GM12873 (cell line): ENCODE data around the gene TLR5.

Experiments
- TF ChIP-seq, protein P1 (sequence below): IDR thresholded peaks from 2 replicates; pipeline ENCODE4 v1.5.1; 2012; ENCODE audit warnings: low read depth, mild to moderate bottlenecking, moderate library complexity, low read length, control low read depth; ENCODE audit not compliant: insufficient read depth; ENCODE audit errors: missing control alignments

Gene TLR5

DNA sequence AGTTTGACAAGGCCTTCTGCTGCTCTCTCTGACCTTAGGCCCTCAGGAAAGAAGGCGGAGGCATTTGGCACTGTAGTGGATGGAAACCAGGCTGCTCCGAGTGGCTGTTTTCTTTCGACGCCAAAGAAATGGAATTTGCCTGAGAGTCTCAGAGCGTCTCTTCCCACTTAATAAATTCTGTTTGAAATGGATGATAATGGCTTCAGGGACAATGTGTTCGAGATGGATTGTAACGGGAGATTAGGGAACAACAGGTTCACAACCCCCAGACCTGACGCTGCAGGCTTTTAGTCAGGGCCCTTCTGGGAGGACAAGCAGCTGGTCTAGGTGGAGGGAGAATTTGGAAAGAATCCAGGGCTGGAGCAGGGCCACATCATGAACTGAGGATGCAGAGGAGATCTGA is 58.6 kb downstream of the TLR5 start:
- TF ChIP-seq, protein P1, sequence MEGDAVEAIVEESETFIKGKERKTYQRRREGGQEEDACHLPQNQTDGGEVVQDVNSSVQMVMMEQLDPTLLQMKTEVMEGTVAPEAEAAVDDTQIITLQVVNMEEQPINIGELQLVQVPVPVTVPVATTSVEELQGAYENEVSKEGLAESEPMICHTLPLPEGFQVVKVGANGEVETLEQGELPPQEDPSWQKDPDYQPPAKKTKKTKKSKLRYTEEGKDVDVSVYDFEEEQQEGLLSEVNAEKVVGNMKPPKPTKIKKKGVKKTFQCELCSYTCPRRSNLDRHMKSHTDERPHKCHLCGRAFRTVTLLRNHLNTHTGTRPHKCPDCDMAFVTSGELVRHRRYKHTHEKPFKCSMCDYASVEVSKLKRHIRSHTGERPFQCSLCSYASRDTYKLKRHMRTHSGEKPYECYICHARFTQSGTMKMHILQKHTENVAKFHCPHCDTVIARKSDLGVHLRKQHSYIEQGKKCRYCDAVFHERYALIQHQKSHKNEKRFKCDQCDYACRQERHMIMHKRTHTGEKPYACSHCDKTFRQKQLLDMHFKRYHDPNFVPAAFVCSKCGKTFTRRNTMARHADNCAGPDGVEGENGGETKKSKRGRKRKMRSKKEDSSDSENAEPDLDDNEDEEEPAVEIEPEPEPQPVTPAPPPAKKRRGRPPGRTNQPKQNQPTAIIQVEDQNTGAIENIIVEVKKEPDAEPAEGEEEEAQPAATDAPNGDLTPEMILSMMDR = no peak

DNA sequence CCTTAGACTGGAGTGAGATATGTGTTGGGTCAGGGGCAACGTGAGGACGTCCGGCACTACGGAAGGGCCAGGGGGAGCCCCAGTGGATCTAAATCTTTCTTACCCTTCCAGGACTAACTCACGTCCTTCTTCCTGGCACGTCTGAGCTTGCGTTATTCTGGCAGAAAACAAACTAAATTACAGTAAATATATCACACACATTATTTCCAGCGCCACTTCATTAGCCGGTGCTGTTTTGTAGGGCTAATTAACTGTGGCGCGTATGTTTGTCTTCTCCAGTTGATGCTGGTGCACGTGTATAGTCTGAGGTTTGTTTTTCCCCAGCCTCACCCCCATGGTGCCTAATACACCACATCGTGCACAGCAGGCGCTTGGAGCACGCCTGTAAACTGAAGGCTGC is 59.2 kb downstream of the TLR5 start:
- TF ChIP-seq, protein P1 = no peak

- TF ChIP-seq, protein P1 = no peak
These were observed 60.1 kb downstream of the TLR5 start for GRCh38 chr1:223082914-223083313.

- TF ChIP-seq, protein P1 = peak; percentile 82
These were observed 61.7 kb downstream of the TLR5 start for GRCh38 chr1:223081181-223081994.

DNA sequence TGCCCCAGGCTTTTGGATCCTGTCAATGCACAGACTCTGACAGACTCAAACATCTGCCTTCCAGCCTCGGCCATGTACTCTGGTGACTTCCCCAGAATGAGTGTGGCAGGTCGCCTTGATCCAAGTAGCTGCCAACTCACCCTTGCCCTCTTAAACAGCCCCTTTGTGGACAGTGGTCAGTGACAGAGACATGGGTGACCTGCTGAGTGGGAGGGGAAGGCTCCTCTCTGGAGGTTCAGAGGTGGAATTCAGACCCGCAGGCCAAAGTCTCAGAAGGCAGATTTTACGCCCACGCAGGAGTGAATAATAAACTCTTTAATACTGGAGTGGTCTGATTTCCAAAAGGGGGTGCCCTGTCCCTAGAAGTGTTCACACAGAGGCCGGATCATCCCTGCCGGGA is 63.5 kb downstream of the TLR5 start:
- TF ChIP-seq, protein P1 = no peak

DNA sequence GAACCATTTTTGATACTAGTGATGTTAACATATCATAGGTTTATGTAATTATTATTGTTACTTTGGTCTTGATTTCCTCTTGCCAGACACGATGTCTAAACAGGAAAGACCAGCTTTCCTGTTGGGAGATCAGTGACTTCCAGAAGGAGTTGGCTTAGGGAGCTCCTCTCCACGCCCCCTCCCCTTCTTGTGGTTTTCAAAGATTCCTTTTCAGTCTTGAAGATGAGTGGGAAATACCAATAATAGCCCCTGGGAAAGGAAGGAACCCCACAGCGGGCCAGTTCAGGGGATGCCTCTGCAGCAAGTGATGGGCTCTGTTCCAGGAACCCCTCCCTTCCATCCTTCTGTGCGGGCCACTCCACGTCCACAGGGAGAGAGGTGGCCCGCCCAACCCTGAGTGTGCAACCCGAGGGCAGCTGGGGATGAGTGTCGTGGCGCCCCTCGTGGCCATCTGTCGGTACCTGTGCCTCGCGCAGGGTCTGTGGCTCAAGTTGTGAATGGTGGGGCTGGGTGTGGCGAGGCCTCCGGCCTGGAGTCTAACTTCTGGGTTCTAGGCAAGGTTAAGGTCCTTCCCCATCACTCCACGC is 65.7 kb downstream of the TLR5 start:
- TF ChIP-seq, protein P1 = no peak

DNA sequence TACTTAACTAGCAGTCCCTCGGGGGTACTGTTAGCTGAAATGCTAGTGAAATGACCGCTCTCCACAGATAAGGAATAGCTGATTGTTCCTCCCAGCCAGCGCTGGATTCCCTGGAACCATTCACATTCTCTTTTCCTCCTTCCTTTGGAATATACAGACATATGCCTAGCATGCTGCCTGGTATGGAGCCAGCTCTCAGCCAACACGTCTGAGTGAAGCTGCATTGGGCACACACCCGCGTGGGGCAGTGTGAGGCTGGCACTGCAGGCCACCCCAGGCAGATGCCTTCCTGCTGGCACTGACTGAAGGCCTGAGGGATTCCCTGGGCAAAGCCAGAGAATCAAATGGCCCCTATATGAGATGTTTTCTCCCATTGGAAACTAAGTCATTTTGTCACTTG is 66.7 kb downstream of the TLR5 start:
- TF ChIP-seq, protein P1 = no peak
